Activated CD8-positive, alpha-beta T cell treated with anti-CD3 and anti-CD28 coated beads for 36 hours (primary cell): Measurements from ENCODE around the gene LEO1. TPM values are rescaled to one million over a fixed set of nuclear protein-coding genes. Genes with fewer than 3 reads are reported as not detected.
"Not testable (repeated sequence)": the region's sequence is repeated elsewhere in the genome, so short reads cannot be mapped to it uniquely, and the experiment has no call there.

ENCODE experiments used
- ATAC-seq: fragments of 200-7000 bp; cut with Tn5 transposase; one replicate; pipeline ENCODE4 v1.10.0; 2021; ENCODE audit warnings: mild to moderate bottlenecking, moderate library complexity
- CTCF ChIA-PET: fragments of 350-600 bp; sonication (Branson Sonifier 250); formaldehyde crosslinking; loops from one replicate; lab custom pipeline; 2021; ENCODE audit warnings: antibody characterized with exemption; lab: Charles Lee
- POLR2A ChIA-PET: fragments of 350-600 bp; sonication (Branson Sonifier 250); formaldehyde crosslinking; loops from one replicate; lab custom pipeline; 2021; ENCODE audit warnings: antibody characterized with exemption; lab: Charles Lee
- DNase-seq: peaks from one replicate; pipeline ENCODE4 v3.0.0-alpha.2; 2020
- H3K27ac Mint-ChIP-seq: one replicate; pipeline ENCODE4 v1.8.0; 2021; ENCODE audit warnings: mild to moderate bottlenecking, mixed read lengths
- H3K27me3 Mint-ChIP-seq: one replicate; pipeline ENCODE4 v1.8.0; 2021; ENCODE audit warnings: mixed read lengths
- H3K36me3 Mint-ChIP-seq: one replicate; pipeline ENCODE4 v1.8.0; 2021; ENCODE audit warnings: low read depth, mixed read lengths
- H3K4me1 Mint-ChIP-seq: one replicate; pipeline ENCODE4 v1.8.0; 2021; ENCODE audit warnings: low read depth, mixed read lengths
- H3K4me3 Mint-ChIP-seq: one replicate; pipeline ENCODE4 v1.8.0; 2021; ENCODE audit warnings: mild to moderate bottlenecking, moderate library complexity, mixed read lengths
- H3K9me3 Mint-ChIP-seq: one replicate; pipeline ENCODE4 v1.8.0; 2021; ENCODE audit warnings: mixed read lengths
- CTCF ChIP-seq: fragments of 200-600 bp; IDR thresholded peaks from one replicate; pipeline ENCODE4 v1.8.0; 2022; ENCODE audit warnings: antibody characterized with exemption, mild to moderate bottlenecking
- intact Hi-C: fragments of 100-400 bp; cut with micrococcal nuclease; formaldehyde crosslinking; loops from one replicate; pipeline ENCODE4 v1.10.0; 2022
- total RNA-seq, 2 experiments: library from RNA; stranded (reverse); gene quantifications; one replicate each; pipeline ENCODE4 v1.2.3, GENCODE V29; 2021

Gene LEO1
- total RNA-seq, 2 experiments from 2014 or later = 28.9 to 31.1 TPM

GRCh38 chr15:52003710-52004109, 32.1 kb upstream of the LEO1 start:
- Mint-ChIP-seq H3K27ac (no peak overlapping the region), H3K9me3 (no peaks in the 10 kb centered on the region)
- intact Hi-C loops = no loop called here

GRCh38 chr15:52003089-52003488, 31.5 kb upstream of the LEO1 start:
- ChIA-PET CTCF (interaction anchor here (2.1 kb wide), 1 partner anchor 76 kb away, joined by 7 read pairs; no protein-coding TSS in a partner anchor), POLR2A (interaction anchor here (1.6 to 4.7 kb wide), 2 partner anchors 16 to 24 kb away, joined by 3 to 30 read pairs; partner anchors contain the start of gene MAPK6)
- intact Hi-C loops, DNase-seq, H3K27ac Mint-ChIP-seq, H3K9me3 Mint-ChIP-seq, H3K27me3 Mint-ChIP-seq, H3K36me3 Mint-ChIP-seq, ATAC-seq, H3K4me3 Mint-ChIP-seq: not testable (repeated sequence)
- peaks cover 34% of the 10 kb centered on the region for H3K4me1 Mint-ChIP-seq

More at GRCh38 chr15:52003710-52004109, 32.1 kb upstream of the LEO1 start:
- no peak for ATAC-seq
- TF ChIP-seq CTCF = no peak
- peaks cover 41% of the 10 kb centered on the region for H3K4me1 Mint-ChIP-seq
- no peak for DNase-seq
- H3K27me3 Mint-ChIP-seq = no peaks in the 10 kb centered on the region
- H3K36me3 Mint-ChIP-seq = no peaks in the 10 kb centered on the region
- ChIA-PET POLR2A (interaction anchor here (0.7 to 4.7 kb wide), 2 partner anchors 16 to 119 kb away, joined by 3 to 30 read pairs; partner anchors contain the start of gene MAPK6), CTCF (interaction anchor here (0.8 to 2.1 kb wide), 3 partner anchors 12 to 176 kb away, joined by 3 to 7 read pairs (median 4); no protein-coding TSS in a partner anchor)
- no peak overlapping the region for H3K4me3 Mint-ChIP-seq

- CTCF ChIA-PET = interaction anchor here (2.1 kb wide), 1 partner anchor 76 kb away, joined by 7 read pairs; no protein-coding TSS in a partner anchor
- no peaks in the 10 kb centered on the region for H3K36me3 Mint-ChIP-seq
These were observed 30.8 kb upstream of the LEO1 start for GRCh38 chr15:52002351-52002750.

GRCh38 chr15:51992953-51993352, 21.4 kb upstream of the LEO1 start:
- no peaks in the 10 kb centered on the region for H3K27me3 Mint-ChIP-seq
- H3K27ac Mint-ChIP-seq = no peak overlapping the region
- ChIA-PET POLR2A (interaction anchor here (0.9 kb wide), 1 partner anchor 53 kb away, joined by 3 read pairs; no protein-coding TSS in a partner anchor), CTCF (interaction anchor here (1.6 to 1.7 kb wide), 2 partner anchors 11 kb away, joined by 4 read pairs; no protein-coding TSS in a partner anchor)
- DNase-seq = no peak
- intact Hi-C loops = no loop called here
- no peak for TF ChIP-seq CTCF
- H3K4me1 Mint-ChIP-seq = no peaks in the 10 kb centered on the region
- H3K9me3 Mint-ChIP-seq = no peaks in the 10 kb centered on the region
- no peaks in the 10 kb centered on the region for H3K36me3 Mint-ChIP-seq
- H3K4me3 Mint-ChIP-seq = no peak overlapping the region
- no peak for ATAC-seq

More at GRCh38 chr15:52002351-52002750, 30.8 kb upstream of the LEO1 start:
- POLR2A ChIA-PET = interaction anchor here (1.6 kb wide), 1 partner anchor 23 kb away, joined by 3 read pairs; no protein-coding TSS in a partner anchor
- H3K9me3 Mint-ChIP-seq = no peaks in the 10 kb centered on the region
- H3K4me1 Mint-ChIP-seq = peaks cover 31% of the 10 kb centered on the region
- intact Hi-C loops = no loop called here
- no peak overlapping the region for H3K27ac Mint-ChIP-seq
- TF ChIP-seq CTCF = no peak
- no peaks in the 10 kb centered on the region for H3K27me3 Mint-ChIP-seq
- ATAC-seq (no peak), DNase-seq (no peak)
- no peak overlapping the region for H3K4me3 Mint-ChIP-seq

- intact Hi-C loops = no loop called here
- H3K9me3 Mint-ChIP-seq = no peaks in the 10 kb centered on the region
- H3K27ac Mint-ChIP-seq = no peak overlapping the region
- no peaks in the 10 kb centered on the region for H3K27me3 Mint-ChIP-seq
- ChIA-PET POLR2A (no interaction called here), CTCF (interaction anchor here (1.6 kb wide), 1 partner anchor 13 kb away, joined by 4 read pairs; no protein-coding TSS in a partner anchor)
- no peak for ATAC-seq
- H3K36me3 Mint-ChIP-seq = no peaks in the 10 kb centered on the region
- no peak overlapping the region for H3K4me3 Mint-ChIP-seq
- H3K4me1 Mint-ChIP-seq = no peaks in the 10 kb centered on the region
- no peak for TF ChIP-seq CTCF
- no peak for DNase-seq
These were observed 19.6 kb upstream of the LEO1 start for GRCh38 chr15:51991141-51991540.
